GM12892 (cell line): Measurements from ENCODE around the gene CCNYL1.

Source experiments
- POLR2A ChIP-seq: IDR thresholded peaks from 2 replicates; pipeline ENCODE4 v1.6.1; 2011; ENCODE audit warnings: low read depth, low read length, control low read depth
- POLR2AphosphoS5 ChIP-seq: IDR thresholded peaks from 2 replicates; pipeline ENCODE4 v1.6.1; 2011; ENCODE audit warnings: low read depth, low read length, control low read depth
- TAF1 ChIP-seq: IDR thresholded peaks from 2 replicates; pipeline ENCODE4 v1.6.1; 2011; ENCODE audit warnings: low read depth, mild to moderate bottlenecking, control low read depth, low read length, borderline replicate concordance

DNA sequence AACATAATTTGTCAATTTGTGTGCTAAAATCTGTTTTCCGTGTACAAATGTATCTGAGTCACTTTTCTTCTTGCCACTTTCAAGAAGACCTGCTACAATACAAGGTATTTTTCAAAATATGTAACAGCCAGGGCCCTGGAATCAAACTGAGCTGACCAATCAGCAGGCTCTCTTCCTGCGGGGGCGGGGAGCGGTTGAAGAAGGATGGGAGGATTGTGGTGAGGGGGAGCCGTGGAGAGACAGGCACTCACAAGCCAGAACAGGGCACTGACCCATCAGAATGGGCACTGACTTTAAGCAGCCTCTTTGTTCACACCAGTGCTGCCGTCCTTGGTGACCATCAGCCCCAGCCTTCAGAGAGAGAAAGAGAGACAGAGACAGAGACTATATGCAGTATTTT, 40.6 kb upstream of the CCNYL1 start:
- no peak for TF ChIP-seq POLR2A
- TF ChIP-seq TAF1 = no peak
- no peak for TF ChIP-seq POLR2AphosphoS5
